ELF-1 (cell line): ENCODE data around the gene PARP6.

Experiments used
- DNase-seq: peaks from one replicate; pipeline ENCODE4 v3.0.0-alpha.2; 2016; ENCODE audit warnings: low read depth, low spot score

The PARP6 gene

GRCh38 chr15:72231833-72232478 is 40.4 kb downstream of the PARP6 start:
- peak; percentile 41 for DNase-seq

- peak; percentile 99 for DNase-seq
These were observed 41.1 kb downstream of the PARP6 start, which contains the start of gene PKM for GRCh38 chr15:72231066-72231832. TSS of gene PKM (minus strand) at chr15:72231190. CDS start at chr15:72219097, 12,093 bp downstream.

- peak; percentile 72 for DNase-seq
These were observed 41.9 kb downstream of the PARP6 start for GRCh38 chr15:72230197-72231065.

DNA sequence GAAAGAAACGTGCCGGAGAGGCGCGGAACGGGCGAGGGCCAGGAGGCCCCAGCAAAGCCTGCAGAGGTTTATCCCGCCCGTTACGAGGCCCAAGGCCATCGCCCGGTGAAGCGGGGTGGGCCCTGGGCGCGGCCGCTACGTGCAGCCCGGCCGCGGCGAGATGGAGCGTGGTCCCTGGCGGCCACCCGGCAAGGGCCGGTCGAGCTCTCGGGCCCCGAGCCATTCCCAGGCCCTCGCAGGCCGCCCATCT is 42.5 kb downstream of the PARP6 start:
- DNase-seq, result no peak

DNA sequence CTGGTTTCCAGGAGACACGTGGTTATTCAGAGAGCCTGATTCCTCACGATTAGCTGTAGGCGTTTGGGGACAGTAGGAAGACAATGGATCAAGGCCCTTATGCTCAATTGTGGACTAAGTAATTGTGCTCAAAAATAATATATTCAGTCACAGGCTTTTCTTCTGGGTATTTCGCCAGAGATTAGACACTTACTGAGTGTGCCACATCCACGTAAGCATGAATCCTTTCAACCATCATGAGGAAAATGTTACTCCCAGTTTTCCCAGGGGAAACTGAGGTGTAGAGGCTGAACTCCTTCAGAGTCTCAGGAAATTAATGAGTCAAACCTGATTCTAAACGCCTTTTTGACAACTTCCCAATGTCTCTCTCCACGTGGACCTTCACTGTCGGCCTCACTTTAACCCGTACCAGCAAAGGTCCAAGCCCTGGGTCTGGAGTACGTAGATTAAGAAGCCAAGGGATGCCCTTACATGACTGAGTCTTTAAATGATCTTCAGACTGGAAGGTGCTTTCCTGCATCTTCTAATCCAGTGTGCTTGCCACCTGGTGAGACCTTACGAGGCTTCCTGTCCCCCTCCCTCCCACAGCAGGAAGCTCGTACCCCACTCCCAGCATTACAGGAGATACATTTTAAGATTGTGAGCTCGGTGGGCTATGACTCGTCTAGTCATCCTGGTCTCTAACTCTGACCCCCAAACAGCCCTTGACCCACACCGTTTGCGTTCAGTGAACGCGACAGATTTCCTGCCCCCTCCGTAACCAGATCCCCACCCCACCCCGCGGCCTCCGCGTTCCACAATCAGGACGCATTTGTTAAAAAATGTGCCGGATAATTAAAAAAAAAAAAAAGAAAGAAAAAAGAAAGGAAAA is 43.0 kb downstream of the PARP6 start:
- no peak for DNase-seq

DNA sequence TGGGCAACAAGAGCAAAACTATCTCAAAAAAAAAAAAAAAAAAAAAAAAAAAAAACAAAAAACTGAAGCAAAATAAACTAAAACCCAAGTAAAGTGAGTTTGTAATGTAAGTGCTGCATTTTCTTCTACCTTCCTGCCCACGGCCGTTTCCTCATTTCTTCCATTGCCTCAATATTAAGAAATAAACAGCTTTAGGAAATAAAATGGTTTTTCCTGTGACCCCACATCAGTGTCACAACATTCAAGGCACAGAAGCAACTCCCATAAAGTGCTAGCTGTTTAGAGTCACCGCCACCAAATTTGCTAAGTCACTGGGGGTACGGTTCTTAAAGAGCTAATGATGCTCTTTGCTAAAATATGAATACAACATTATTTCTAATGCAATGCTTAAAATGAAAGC is 44.6 kb downstream of the PARP6 start:
- DNase-seq, result no peak

GRCh38 chr15:72227192-72227586 is 45.2 kb downstream of the PARP6 start:
- DNase-seq, result peak; percentile 34

DNA sequence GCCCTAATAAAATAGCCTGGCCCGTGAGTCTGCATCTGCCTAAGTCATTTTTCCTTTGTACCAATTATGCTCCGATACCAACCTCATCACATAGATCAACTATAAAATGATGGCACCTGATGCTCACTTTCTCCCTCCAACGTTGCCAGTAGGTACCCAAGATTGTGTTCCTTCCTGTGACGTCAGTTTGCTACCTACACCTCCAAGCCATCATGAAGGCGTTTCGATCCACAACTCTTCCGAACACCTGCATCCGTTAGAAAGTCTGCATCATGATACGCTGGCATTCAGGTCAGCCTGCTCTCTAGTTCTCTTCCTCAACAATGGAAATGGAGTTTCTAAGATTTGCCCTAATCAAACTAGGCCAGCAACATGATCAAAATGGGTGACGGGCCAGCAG is 49.1 kb downstream of the PARP6 start:
- DNase-seq, result no peak

DNA sequence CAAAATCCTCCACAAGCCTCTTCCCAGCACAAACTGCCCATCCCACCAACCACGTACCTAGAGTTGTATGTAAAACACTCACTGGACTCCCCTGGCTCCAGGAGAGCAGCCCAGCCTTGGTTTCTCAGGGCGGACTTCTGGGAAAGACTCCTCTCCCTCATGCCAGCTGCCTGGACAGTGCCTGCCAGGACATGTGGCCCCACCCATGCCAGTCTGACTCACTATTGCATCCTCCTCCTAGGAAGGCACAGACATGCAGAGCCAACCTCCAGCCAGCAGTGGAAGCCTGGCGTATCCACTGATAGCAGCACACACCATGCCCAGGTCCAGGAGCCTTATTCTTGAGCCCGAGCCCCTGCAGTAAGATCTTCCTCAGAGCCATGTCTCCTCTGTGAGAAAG is 50.0 kb downstream of the PARP6 start:
- DNase-seq, result no peak

- DNase-seq, result no peak
These were observed 51.7 kb downstream of the PARP6 start for GRCh38 chr15:72220687-72221086.

DNA sequence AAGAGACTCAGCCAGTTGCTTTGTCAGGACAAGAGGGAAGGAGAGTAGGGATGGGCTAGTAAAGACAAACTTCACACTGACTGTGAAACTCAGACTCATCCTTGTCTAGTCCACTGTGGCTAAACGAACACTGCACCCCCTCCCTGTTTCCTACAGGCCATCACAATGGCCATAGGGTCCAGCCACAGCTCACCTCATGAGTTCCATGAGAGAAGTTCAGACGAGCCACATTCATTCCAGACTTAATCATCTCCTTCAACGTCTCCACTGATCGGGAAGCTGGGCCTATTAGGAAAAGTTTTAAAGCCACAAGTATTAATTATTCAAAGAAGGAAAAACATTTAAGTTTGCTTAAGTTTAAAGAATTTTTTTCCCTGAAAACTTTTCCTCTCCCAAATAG is 55.1 kb downstream of the PARP6 start:
- DNase-seq, result no peak

- DNase-seq, result no peak
These were observed 56.3 kb downstream of the PARP6 start for GRCh38 chr15:72216079-72216478.

DNA sequence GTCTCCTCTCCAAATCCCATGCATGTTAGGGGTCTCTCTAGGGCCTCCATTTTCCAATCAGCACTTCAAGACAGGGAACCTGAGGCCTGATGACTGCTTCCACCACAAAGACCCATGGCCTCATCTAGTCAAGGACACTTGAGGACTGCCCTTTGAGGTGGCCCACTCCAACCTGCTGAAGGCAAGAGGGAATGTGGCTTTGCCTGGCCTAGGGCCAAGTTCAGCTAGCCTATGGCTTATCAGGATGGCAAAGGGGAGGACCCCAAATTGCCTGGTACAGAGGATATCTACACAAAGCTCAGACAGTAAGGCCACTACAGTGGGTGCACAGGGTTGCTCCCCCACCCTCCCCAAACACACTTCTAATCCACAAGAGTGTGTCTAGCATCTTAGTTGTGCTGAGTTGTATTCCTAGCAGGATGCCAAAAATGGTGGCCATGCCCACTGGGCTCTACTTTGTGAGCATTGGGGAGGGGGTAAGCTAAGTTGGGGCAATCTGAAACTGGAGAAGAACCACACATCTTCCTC is 64.7 kb downstream of the PARP6 start:
- DNase-seq, result no peak

- no peak for DNase-seq
These were observed 65.7 kb downstream of the PARP6 start for GRCh38 chr15:72206677-72207000.

GRCh38 chr15:72205896-72206676 is 66.3 kb downstream of the PARP6 start:
- no peak for DNase-seq

GRCh38 chr15:72205273-72205672 is 67.1 kb downstream of the PARP6 start:
- no peak for DNase-seq

DNA sequence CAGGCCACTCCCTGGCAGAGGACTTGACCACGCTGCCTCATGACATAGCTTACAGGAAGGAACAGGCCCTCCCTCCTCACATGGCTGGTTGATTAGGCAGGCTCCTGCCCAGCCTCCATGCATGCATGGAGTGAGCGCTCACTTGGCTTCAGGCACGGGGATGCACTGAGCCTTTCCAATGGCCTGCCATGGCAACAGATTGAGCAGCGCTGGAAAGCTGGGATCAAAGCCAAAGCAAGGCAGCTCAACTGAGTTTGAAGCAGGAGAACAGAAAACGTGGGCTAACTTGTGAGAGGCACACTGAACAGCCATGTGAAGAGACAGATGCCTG is 68.9 kb downstream of the PARP6 start:
- no peak for DNase-seq

DNA sequence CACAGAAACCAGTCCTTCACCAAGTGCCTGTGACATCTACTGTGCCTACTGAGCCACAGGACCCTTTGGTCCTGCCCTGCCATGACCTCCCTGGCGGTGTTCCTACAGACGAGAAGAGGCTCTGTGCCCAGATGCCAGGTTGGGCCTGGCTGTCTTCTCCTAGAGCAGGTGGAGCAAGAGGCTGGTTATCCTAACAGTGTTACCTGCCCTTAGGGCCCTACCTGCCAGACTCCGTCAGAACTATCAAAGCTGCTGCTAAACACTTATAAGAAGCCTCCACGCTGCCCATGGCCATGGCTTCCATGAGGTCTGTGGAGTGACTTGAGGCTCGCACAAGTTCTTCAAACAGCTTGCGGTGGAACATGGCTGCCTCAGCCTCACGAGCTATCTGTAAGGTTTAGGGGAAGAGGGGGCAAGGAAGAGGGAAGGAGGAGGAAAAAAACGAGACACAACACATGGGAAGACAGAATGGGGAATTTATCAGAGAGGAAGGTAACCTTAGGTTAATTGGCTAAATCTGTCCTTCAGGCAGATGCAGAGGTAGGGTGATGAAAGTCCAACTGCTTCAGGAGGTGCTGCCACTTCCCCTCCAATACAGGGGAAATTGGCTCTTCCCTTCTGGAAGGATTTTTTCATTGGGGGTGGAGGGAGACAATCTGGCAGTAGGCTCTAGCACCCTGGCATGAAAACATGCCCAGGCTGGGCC is 69.4 kb downstream of the PARP6 start:
- no peak for DNase-seq

- no peak for DNase-seq
These were observed 70.1 kb downstream of the PARP6 start for GRCh38 chr15:72202302-72202701.

GRCh38 chr15:72201391-72201921 is 70.9 kb downstream of the PARP6 start:
- DNase-seq, result no peak
